NB4 (cell line): ENCODE data around the gene STOML3.

ENCODE experiments used
- MYC ChIP-seq: IDR thresholded peaks from 2 replicates; pipeline ENCODE4 v1.6.1; 2011; ENCODE audit warnings: low read depth, low read length
- POLR2A ChIP-seq: IDR thresholded peaks from 2 replicates; pipeline ENCODE4 v1.6.1; 2011; ENCODE audit warnings: mild to moderate bottlenecking; ENCODE audit not compliant: insufficient read length; ENCODE audit errors: extremely low read depth
- TF ChIP-seq, protein P1 (sequence below): IDR thresholded peaks from one replicate; pipeline ENCODE4 v1.5.1; 2012; ENCODE audit warnings: low read depth, low read length

DNA sequence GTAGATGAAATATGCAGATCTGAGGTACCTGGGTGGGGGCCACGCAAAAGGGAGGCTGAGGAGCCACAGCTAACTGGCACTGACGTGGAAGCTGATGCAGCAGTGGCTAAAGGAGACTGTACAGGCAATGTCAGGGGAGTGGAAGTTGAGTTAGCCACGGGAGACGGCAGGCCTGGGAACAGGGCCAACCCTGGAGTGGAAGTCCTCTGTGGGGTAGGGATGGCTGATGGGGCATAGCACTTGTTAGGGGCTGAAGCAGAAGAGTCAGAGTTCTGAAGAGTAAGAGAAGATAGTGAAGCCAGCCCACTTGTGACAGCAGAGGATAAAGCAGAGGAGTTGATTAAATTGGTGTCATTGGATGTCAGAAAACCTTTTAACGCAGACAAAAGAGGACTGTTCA is 22.8 kb upstream of the STOML3 start:
- TF ChIP-seq, protein P1, sequence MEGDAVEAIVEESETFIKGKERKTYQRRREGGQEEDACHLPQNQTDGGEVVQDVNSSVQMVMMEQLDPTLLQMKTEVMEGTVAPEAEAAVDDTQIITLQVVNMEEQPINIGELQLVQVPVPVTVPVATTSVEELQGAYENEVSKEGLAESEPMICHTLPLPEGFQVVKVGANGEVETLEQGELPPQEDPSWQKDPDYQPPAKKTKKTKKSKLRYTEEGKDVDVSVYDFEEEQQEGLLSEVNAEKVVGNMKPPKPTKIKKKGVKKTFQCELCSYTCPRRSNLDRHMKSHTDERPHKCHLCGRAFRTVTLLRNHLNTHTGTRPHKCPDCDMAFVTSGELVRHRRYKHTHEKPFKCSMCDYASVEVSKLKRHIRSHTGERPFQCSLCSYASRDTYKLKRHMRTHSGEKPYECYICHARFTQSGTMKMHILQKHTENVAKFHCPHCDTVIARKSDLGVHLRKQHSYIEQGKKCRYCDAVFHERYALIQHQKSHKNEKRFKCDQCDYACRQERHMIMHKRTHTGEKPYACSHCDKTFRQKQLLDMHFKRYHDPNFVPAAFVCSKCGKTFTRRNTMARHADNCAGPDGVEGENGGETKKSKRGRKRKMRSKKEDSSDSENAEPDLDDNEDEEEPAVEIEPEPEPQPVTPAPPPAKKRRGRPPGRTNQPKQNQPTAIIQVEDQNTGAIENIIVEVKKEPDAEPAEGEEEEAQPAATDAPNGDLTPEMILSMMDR, result no peak
- TF ChIP-seq POLR2A, result no peak
- no peak for TF ChIP-seq MYC
